NCI-H2107 treated with DMSO at 0.1 percent for 48 hours (cell line): ENCODE measurements around the gene HERPUD1.
A peak's percentile ranks its signal among the peaks of the same experiment; 100 is the strongest.

ENCODE experiments used
- DNase-seq: peaks from one replicate; lab custom pipeline; 2025; ENCODE audit not compliant: unreplicated experiment; lab: John Stamatoyannopoulos, UW

Gene HERPUD1

GRCh38 chr16:56910654-56911539, 21.0 kb upstream of the HERPUD1 start:
- DNase-seq = no peak

- no peak for DNase-seq
Observed at GRCh38 chr16:56911771-56912571, 20.0 kb upstream of the HERPUD1 start.

GRCh38 chr16:56912746-56913708, 18.9 kb upstream of the HERPUD1 start:
- DNase-seq = no peak

GRCh38 chr16:56914896-56915295, 17.0 kb upstream of the HERPUD1 start:
- DNase-seq = no peak

- no peak for DNase-seq
Observed at GRCh38 chr16:56915336-56916119, 16.4 kb upstream of the HERPUD1 start.

GRCh38 chr16:56916571-56917403, 15.2 kb upstream of the HERPUD1 start:
- DNase-seq = no peak

- DNase-seq = no peak
Observed at GRCh38 chr16:56918467-56919012, 13.4 kb upstream of the HERPUD1 start.

GRCh38 chr16:56919099-56919800, 12.7 kb upstream of the HERPUD1 start:
- DNase-seq = no peak

- DNase-seq = no peak
Observed at GRCh38 chr16:56921571-56921970, 10.4 kb upstream of the HERPUD1 start.

- DNase-seq = no peak
Observed at GRCh38 chr16:56923481-56924091, 8.4 kb upstream of the HERPUD1 start.

GRCh38 chr16:56927471-56927870, 4.5 kb upstream of the HERPUD1 start:
- no peak for DNase-seq

GRCh38 chr16:56929639-56930038, 2.3 kb upstream of the HERPUD1 start:
- no peak for DNase-seq

GRCh38 chr16:56930486-56931270, 1.3 kb upstream of the HERPUD1 start:
- peak; percentile 97 for DNase-seq

GRCh38 chr16:56931271-56931891, 561 bp upstream of the HERPUD1 start:
- peak; percentile 97 for DNase-seq

GRCh38 chr16:56932721-56933619, 1.0 kb downstream of the HERPUD1 start:
- peak; percentile 45 for DNase-seq
